Ovary (tissue), 9 donors: ENCODE results near the gene PLCB4. TPM values are rescaled to one million over a fixed set of nuclear protein-coding genes. Genes with fewer than 3 reads are reported as not detected.

Source experiments
- DNase-seq, 5 donors: peaks; one replicate each; pipeline ENCODE4 v3.0.0-alpha.2; 2019 to 2020
- H3K27ac ChIP-seq, 2 donors: fragments of 200-600 bp; one replicate each; pipeline versions ENCODE4 v1.5.1 to v1.8.0; 2019 to 2022
- H3K27me3 ChIP-seq: fragments of 200-600 bp; one replicate; pipeline ENCODE4 v1.8.0; 2022
- H3K36me3 ChIP-seq: fragments of 200-600 bp; sonication (generic); one replicate; pipeline ENCODE4 v1.5.1; 2019
- H3K4me1 ChIP-seq: one replicate; pipeline ENCODE4 v1.8.1; 2013; ENCODE audit warnings: mild to moderate bottlenecking, moderate library complexity; ENCODE audit not compliant: insufficient read depth
- H3K4me3 ChIP-seq: fragments of 200-600 bp; sonication (generic); one replicate; pipeline ENCODE4 v1.5.1; 2017
- H3K9me3 ChIP-seq, 2 donors: fragments of 200-600 bp in 1 of 2; sonication (generic) in 1 of 2; one replicate each; pipeline versions ENCODE4 v1.5.1 to v1.8.1; 2013 to 2019; ENCODE audit warnings: mild to moderate bottlenecking in 1 of 2, moderate library complexity in 1 of 2
- EP300 ChIP-seq: sonication (generic); formaldehyde crosslinking; IDR thresholded peaks from one replicate; pipeline ENCODE4 v1.6.1; 2017; ENCODE audit warnings: antibody characterized with exemption
- POLR2A ChIP-seq: fragments of 450-650 bp; IDR thresholded peaks from one replicate; pipeline ENCODE4 v1.6.1; 2017; ENCODE audit warnings: antibody characterized with exemption, mild to moderate bottlenecking, moderate library complexity
- WGBS, 3 donors: extraction: QIAGEN DNeasy Blood & Tissue Kit in 1 of 3; methylation state at CpG; one replicate each; pipeline versions ENCODE4 v1.1.5 to v1.1.7; 2013 to 2017; 5-methylcytosine and 5-hydroxymethylcytosine counted together
- intact Hi-C, 4 donors: fragments of 100-400 bp; cut with DNase I; formaldehyde crosslinking; loops; one replicate each; pipeline versions ENCODE4 v1.11.0 to v1.15.1; 2022 to 2023
- polyA plus RNA-seq, 2 donors: library from polyadenylated mRNA; stranded (reverse); fragments of 200-250 nt in 1 of 2; fragments of 350-450 nt in 1 of 2; fragmentation: Illumina TruSeq in 1 of 2; extraction: RNeasy Lipid Tissue Mini Kit (QIAGEN cat#74804) in 1 of 2; gene quantifications; one replicate each; pipeline ENCODE4 v1.2.3, GENCODE V29; 2013 to 2014
- total RNA-seq, 7 donors: library from RNA; depleted of rRNA in 2 of 7; stranded (reverse); fragments of >200 nt in 2 of 7; fragmentation: NEBNext Ultra II Directional in 3 of 7; extraction: Animal tissue kit (Norgen Biotek cat#: 25700) in 3 of 7; gene quantifications; one replicate each; pipeline versions ENCODE4 v1.1.0 to v1.2.4, GENCODE V29; 2016 to 2023
- TF ChIP-seq, protein P1 (sequence below), 3 donors: fragments of 450-650 bp in 2 of 3; fragments of 200-600 bp in 1 of 3; IDR thresholded peaks; one replicate each; pipeline versions ENCODE4 v1.5.1 to v1.8.0; 2016 to 2022; ENCODE audit warnings: antibody characterized with exemption in 3 of 3, mild to moderate bottlenecking in 1 of 3
- donor health status: DM: no; HTN: no; CAD: no; lungs with moderate emphysema.
- donor health status: DM: no; HTN: no; CAD: no.
- donor health status: Bipolar disorder and iron deficiency.
- donor health status: DM: yes; HTN: yes; CAD: no.
- donor health status: DM: no; HTN: no; CAD: no.
- donor health status: DM: yes; HTN: yes; CAD: no.

The PLCB4 gene
- total and polyA plus RNA-seq, 9 donors = 2.8 to 11.8 (median 5.6) TPM

DNA sequence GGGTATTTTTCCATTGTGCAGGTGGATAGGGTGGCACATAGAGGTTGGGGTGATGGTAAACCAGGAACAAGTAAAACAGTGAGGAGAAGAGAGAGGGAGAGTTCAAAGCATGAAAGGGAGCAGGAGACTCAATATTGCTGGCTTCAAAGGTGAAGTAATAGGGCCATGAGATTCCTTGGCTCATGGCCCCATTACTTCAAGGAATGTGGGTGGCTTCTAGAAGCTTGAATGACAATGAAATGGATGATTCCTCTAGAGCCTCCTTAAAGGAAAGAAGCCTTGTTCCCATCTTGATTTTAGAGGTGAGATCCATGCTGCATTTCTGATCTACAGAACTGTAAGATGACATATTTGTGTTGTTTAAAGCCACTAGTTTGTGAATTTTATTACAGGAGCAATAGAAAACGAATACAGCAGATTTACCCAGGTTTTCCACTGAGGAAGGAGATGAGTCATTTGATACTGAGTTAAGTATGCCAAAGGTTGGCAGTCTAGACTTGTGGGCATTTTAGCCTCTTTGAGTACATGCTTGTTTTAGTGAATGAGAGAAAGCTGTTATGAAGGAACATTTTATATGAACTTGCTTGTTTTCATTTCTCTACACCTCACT is 110.4 kb downstream of the PLCB4 start:
- WGBS, 3 donors = 57 to 73% (median 65%) methylated on average over 1 of the region's 1 CpG
- no peaks in the 10 kb centered on the region for H3K27me3 ChIP-seq
- H3K36me3 ChIP-seq = no peaks in the 10 kb centered on the region
- H3K27ac ChIP-seq = no peak overlapping the region
- H3K4me3 ChIP-seq = no peak overlapping the region
- no peaks in the 10 kb centered on the region for H3K9me3 ChIP-seq
- H3K4me1 ChIP-seq = no peaks in the 10 kb centered on the region
- intact Hi-C loops = no loop called here
- TF ChIP-seq POLR2A (no peak), EP300 (no peak)
- TF ChIP-seq, protein P1, sequence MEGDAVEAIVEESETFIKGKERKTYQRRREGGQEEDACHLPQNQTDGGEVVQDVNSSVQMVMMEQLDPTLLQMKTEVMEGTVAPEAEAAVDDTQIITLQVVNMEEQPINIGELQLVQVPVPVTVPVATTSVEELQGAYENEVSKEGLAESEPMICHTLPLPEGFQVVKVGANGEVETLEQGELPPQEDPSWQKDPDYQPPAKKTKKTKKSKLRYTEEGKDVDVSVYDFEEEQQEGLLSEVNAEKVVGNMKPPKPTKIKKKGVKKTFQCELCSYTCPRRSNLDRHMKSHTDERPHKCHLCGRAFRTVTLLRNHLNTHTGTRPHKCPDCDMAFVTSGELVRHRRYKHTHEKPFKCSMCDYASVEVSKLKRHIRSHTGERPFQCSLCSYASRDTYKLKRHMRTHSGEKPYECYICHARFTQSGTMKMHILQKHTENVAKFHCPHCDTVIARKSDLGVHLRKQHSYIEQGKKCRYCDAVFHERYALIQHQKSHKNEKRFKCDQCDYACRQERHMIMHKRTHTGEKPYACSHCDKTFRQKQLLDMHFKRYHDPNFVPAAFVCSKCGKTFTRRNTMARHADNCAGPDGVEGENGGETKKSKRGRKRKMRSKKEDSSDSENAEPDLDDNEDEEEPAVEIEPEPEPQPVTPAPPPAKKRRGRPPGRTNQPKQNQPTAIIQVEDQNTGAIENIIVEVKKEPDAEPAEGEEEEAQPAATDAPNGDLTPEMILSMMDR (IDR thresholded peaks at IDR 0.05) = no peak
- no peak for DNase-seq

DNA sequence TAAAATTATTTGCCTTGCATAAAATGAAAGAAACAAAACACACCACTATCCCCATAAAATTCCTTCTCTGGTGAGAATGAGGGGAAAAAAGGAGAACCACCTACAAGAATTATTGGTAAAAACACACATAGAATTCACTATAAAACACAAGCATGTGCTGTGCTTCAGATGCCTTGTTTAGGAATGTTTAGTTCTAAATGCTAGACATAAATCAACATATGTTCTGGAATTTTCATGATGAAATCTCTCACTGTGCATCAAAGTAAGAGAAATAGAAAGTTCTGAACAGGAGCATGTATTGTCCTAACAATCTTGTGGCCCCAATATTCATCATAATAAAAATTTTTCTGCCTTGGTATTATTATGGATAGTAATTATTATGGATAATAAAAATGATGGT is 111.0 kb downstream of the PLCB4 start:
- TF ChIP-seq, protein P1 (IDR thresholded peaks at IDR 0.05) = no peak
- TF ChIP-seq POLR2A = no peak
- no peak for TF ChIP-seq EP300
- Histone ChIP-seq H3K4me3 (no peak overlapping the region), H3K9me3 (no peaks in the 10 kb centered on the region), H3K27ac (no peak overlapping the region), H3K36me3 (no peaks in the 10 kb centered on the region), H3K27me3 (no peaks in the 10 kb centered on the region), H3K4me1 (no peaks in the 10 kb centered on the region)
- no peak for DNase-seq
- intact Hi-C loops = no loop called here

DNA sequence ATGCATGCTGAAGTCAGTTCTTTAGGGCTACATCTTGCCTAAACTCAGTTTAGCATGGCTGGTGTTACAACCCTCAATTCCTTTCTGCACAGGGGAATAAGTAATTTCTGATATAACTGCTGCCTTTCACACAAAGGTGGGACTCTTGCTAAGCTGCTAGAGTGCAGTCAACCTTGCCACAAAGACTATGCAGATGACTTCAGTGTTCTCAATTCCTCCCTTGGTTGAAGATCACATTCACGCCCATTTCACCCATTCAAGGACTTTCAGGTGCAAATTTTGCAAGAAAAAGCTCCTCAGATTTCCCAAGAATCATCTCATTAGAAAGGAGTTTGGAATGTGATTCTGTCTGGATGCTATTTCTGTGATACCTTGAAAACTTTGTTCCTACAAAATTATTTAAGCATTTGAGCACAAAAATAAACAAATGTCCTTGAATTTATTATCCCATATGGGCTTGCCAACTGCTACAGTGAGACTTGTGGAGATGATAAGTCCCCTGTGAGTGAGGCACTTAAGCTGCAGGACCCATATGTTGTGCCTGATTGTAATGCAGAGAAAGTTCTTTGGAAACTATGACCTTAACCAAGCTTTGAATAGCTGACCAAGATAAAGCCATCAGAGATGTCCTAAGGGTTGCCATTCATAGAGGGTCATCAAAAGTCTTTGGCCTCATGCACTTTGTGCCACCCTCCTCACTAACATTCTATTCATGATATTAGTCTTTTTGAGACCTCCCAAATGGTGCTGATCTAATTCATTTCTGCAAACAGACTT is 111.8 kb downstream of the PLCB4 start:
- WGBS, 3 donors = 72 to 84% (median 84%) methylated on average over 1 of the region's 1 CpG
- no peaks in the 10 kb centered on the region for H3K36me3 ChIP-seq
- H3K27ac ChIP-seq = no peak overlapping the region
- TF ChIP-seq POLR2A = no peak
- TF ChIP-seq, protein P1 (IDR thresholded peaks at IDR 0.05) = no peak
- no peak for TF ChIP-seq EP300
- intact Hi-C loops = no loop called here
- H3K27me3 ChIP-seq = no peaks in the 10 kb centered on the region
- H3K4me1 ChIP-seq = no peaks in the 10 kb centered on the region
- no peak for DNase-seq
- no peak overlapping the region for H3K4me3 ChIP-seq
- no peaks in the 10 kb centered on the region for H3K9me3 ChIP-seq

DNA sequence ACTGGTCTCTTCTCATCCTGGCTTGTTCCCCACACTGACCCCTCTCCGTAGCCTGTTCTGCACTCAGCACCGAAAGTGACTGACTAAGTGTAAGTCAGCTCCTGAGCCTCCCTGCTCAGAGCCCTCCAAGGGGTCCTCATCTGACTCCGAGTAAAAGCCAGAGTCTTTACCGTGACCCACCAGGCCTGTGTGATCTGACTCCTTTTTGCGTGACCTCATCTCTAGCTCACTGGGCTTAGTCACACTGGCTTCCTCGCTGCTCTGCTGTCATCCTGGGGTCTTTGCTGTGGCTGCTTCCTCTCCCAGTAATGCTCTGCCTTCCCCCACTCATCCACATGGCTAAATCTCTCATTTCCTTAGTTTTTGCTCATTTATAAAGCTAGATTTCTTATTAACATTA is 116.6 kb downstream of the PLCB4 start:
- Histone ChIP-seq H3K4me1 (no peaks in the 10 kb centered on the region), H3K4me3 (no peak overlapping the region), H3K27me3 (no peaks in the 10 kb centered on the region), H3K36me3 (no peaks in the 10 kb centered on the region), H3K27ac (no peak overlapping the region), H3K9me3 (no peaks in the 10 kb centered on the region)
- intact Hi-C loops = no loop called here
- no peak for DNase-seq
- 90 to 95% (median 92%) methylated on average over 6 of the region's 6 CpGs for WGBS, 3 donors
- TF ChIP-seq POLR2A (no peak), EP300 (no peak)
- TF ChIP-seq, protein P1 (IDR thresholded peaks at IDR 0.05) = no peak
